ENCODE measurements around the gene FBXO44. TPM values are rescaled to one million over a fixed set of nuclear protein-coding genes. Genes with fewer than 3 reads are reported as not detected.
A peak's percentile ranks its signal among the peaks of the same experiment; 100 is the strongest.

Gene FBXO44
- total RNA-seq, 1 experiment from 2014 or later: 34.9 TPM

- TF ChIP-seq RORB (CRISPR knock-in tag; IDR thresholded peaks at IDR 0.05): no peak
- TF ChIP-seq, protein P1, sequence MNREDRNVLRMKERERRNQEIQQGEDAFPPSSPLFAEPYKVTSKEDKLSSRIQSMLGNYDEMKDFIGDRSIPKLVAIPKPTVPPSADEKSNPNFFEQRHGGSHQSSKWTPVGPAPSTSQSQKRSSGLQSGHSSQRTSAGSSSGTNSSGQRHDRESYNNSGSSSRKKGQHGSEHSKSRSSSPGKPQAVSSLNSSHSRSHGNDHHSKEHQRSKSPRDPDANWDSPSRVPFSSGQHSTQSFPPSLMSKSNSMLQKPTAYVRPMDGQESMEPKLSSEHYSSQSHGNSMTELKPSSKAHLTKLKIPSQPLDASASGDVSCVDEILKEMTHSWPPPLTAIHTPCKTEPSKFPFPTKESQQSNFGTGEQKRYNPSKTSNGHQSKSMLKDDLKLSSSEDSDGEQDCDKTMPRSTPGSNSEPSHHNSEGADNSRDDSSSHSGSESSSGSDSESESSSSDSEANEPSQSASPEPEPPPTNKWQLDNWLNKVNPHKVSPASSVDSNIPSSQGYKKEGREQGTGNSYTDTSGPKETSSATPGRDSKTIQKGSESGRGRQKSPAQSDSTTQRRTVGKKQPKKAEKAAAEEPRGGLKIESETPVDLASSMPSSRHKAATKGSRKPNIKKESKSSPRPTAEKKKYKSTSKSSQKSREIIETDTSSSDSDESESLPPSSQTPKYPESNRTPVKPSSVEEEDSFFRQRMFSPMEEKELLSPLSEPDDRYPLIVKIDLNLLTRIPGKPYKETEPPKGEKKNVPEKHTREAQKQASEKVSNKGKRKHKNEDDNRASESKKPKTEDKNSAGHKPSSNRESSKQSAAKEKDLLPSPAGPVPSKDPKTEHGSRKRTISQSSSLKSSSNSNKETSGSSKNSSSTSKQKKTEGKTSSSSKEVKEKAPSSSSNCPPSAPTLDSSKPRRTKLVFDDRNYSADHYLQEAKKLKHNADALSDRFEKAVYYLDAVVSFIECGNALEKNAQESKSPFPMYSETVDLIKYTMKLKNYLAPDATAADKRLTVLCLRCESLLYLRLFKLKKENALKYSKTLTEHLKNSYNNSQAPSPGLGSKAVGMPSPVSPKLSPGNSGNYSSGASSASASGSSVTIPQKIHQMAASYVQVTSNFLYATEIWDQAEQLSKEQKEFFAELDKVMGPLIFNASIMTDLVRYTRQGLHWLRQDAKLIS (CRISPR knock-in tag; IDR thresholded peaks at IDR 0.05; ENCODE audit: borderline replicate concordance): no peak
- TF ChIP-seq HMGXB4 (CRISPR knock-in tag; IDR thresholded peaks at IDR 0.05): no peak
- no peak for TF ChIP-seq ATF3 (CRISPR knock-in tag; conservative IDR thresholded peaks at IDR 0.05)
- no peak for TF ChIP-seq TEAD1 (CRISPR knock-in tag; IDR thresholded peaks at IDR 0.05)
These were observed 6.4 kb downstream of the FBXO44 start (continued) for GRCh38 chr1:11661103-11661502.

DNA sequence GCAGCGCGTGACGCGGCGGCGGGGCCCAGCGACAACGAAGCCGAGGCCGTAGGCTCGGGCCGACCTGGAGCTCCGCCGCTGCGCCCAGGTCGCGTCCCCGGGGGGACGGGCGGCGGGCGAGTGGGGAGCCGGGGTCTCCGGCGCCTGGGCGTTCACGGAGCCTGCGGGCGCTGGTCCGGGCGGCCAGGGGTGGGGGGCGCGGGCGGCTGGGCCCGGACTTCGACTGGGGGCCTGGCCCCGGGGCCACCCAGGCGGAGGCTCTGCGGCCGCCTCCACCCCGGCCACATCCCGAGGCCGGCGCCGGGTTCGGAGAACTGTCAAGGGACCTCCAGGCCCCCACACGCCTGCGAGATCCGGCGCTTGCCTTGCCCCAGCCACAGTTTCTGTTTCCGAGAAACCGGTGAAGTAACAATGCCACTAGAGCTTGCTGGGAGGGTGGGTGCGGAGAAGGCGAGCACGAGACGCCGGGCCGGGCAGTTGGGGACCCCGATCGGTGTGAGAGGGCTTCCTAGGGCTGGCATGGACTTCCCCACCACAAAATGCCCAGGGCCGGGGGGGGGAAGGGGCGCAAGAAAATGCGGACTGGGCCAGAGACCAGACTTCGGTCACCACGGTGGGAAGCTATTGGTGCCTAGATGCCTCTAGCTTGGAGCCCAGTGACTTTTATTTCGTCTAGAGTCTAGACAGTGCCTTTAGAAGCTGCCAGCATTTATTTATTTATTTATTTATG lies 9.8 kb downstream of the FBXO44 start:
- peak overlapping the region; percentile 57 for H3K4me3 Mint-ChIP-seq
- H3K27me3 Mint-ChIP-seq (ENCODE audit: low read depth): no peaks in the 10 kb centered on the region; the same call in none of the 2 replicates
- POLR2A ChIA-PET: interaction anchor here (0.7 to 3.1 kb wide), 12 partner anchors 10 to 139 kb away, joined by 3 to 27 read pairs (median 3); partner anchors contain the start of genes AGTRAP, C1orf167, DRAXIN and FBXO44
- peaks cover 33% of the 10 kb centered on the region for H3K36me3 Mint-ChIP-seq
- CTCF ChIA-PET: interaction anchor here (0.6 to 3.1 kb wide), 43 partner anchors 9 to 340 kb away, joined by 3 to 50 read pairs (median 6); partner anchors contain the start of genes AGTRAP, DISP3, DRAXIN and FBXO2
- H3K4me1 Mint-ChIP-seq: no peaks in the 10 kb centered on the region
- no peak overlapping the region for H3K27ac Mint-ChIP-seq
- ATAC-seq (peak; percentile 34), DNase-seq (ENCODE audit: low spot score) (peak; percentile 59)
- H3K9me3 Mint-ChIP-seq: no peaks in the 10 kb centered on the region
- TF ChIP-seq SMAD3 (CRISPR knock-in tag; IDR thresholded peaks at IDR 0.05; ENCODE audit: borderline replicate concordance) (no peak), GRHL2 (CRISPR knock-in tag; IDR thresholded peaks at IDR 0.05; ENCODE audit: insufficient replicate concordance, severe bottlenecking) (no peak), ETV6 (CRISPR knock-in tag; IDR thresholded peaks at IDR 0.05) (no peak), ZNF423 (CRISPR knock-in tag; IDR thresholded peaks at IDR 0.05) (no peak), ESRRA (CRISPR knock-in tag; IDR thresholded peaks at IDR 0.05; ENCODE audit: borderline replicate concordance) (0 out of 2 replicates have a peak, but pooled peaks have one; percentile 16), MYBL2 (CRISPR knock-in tag; IDR thresholded peaks at IDR 0.05) (0 out of 2 replicates have a peak, but pooled peaks have one; percentile 57), ZBTB21 (CRISPR knock-in tag; IDR thresholded peaks at IDR 0.05; ENCODE audit: borderline replicate concordance) (no peak), ATF1 (CRISPR knock-in tag; IDR thresholded peaks at IDR 0.05) (no peak), E2F1 (CRISPR knock-in tag; IDR thresholded peaks at IDR 0.05) (no peak), ZNF138 (CRISPR knock-in tag; conservative IDR thresholded peaks at IDR 0.05) (no peak), ZNF121 (CRISPR knock-in tag; IDR thresholded peaks at IDR 0.05) (no peak), ZNF425 (CRISPR knock-in tag; conservative IDR thresholded peaks at IDR 0.05) (no peak), FOXJ3 (CRISPR knock-in tag; IDR thresholded peaks at IDR 0.05; ENCODE audit: borderline replicate concordance) (no peak)
- TF ChIP-seq, protein P2, sequence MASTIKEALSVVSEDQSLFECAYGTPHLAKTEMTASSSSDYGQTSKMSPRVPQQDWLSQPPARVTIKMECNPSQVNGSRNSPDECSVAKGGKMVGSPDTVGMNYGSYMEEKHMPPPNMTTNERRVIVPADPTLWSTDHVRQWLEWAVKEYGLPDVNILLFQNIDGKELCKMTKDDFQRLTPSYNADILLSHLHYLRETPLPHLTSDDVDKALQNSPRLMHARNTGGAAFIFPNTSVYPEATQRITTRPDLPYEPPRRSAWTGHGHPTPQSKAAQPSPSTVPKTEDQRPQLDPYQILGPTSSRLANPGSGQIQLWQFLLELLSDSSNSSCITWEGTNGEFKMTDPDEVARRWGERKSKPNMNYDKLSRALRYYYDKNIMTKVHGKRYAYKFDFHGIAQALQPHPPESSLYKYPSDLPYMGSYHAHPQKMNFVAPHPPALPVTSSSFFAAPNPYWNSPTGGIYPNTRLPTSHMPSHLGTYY (CRISPR knock-in tag; IDR thresholded peaks at IDR 0.05): peak; percentile 78
- TF ChIP-seq, protein P3, sequence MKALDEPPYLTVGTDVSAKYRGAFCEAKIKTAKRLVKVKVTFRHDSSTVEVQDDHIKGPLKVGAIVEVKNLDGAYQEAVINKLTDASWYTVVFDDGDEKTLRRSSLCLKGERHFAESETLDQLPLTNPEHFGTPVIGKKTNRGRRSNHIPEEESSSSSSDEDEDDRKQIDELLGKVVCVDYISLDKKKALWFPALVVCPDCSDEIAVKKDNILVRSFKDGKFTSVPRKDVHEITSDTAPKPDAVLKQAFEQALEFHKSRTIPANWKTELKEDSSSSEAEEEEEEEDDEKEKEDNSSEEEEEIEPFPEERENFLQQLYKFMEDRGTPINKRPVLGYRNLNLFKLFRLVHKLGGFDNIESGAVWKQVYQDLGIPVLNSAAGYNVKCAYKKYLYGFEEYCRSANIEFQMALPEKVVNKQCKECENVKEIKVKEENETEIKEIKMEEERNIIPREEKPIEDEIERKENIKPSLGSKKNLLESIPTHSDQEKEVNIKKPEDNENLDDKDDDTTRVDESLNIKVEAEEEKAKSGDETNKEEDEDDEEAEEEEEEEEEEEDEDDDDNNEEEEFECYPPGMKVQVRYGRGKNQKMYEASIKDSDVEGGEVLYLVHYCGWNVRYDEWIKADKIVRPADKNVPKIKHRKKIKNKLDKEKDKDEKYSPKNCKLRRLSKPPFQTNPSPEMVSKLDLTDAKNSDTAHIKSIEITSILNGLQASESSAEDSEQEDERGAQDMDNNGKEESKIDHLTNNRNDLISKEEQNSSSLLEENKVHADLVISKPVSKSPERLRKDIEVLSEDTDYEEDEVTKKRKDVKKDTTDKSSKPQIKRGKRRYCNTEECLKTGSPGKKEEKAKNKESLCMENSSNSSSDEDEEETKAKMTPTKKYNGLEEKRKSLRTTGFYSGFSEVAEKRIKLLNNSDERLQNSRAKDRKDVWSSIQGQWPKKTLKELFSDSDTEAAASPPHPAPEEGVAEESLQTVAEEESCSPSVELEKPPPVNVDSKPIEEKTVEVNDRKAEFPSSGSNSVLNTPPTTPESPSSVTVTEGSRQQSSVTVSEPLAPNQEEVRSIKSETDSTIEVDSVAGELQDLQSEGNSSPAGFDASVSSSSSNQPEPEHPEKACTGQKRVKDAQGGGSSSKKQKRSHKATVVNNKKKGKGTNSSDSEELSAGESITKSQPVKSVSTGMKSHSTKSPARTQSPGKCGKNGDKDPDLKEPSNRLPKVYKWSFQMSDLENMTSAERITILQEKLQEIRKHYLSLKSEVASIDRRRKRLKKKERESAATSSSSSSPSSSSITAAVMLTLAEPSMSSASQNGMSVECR (CRISPR knock-in tag; IDR thresholded peaks at IDR 0.05; ENCODE audit: borderline replicate concordance): no peak

All from WTC11 (cell line).